Vagina (tissue), 2 donors: Measurements from ENCODE around the gene TBX21.

Source experiments
- POLR2A ChIP-seq, 2 donors: fragments of 450-650 bp; IDR thresholded peaks; one replicate each; pipeline ENCODE4 v1.6.1; 2017; ENCODE audit warnings: antibody characterized with exemption in 2 of 2, mild to moderate bottlenecking in 2 of 2, moderate library complexity in 2 of 2
- TF ChIP-seq, protein P1 (sequence below), 3 experiments: fragments of 450-650 bp in 2 of 3; fragments of 200-600 bp in 1 of 3; sonication (generic) in 1 of 3; IDR thresholded peaks; one replicate each; pipeline ENCODE4 v1.5.1; 2017 to 2019; ENCODE audit warnings: antibody characterized with exemption in 3 of 3, mild to moderate bottlenecking in 2 of 3, moderate library complexity in 2 of 3

DNA sequence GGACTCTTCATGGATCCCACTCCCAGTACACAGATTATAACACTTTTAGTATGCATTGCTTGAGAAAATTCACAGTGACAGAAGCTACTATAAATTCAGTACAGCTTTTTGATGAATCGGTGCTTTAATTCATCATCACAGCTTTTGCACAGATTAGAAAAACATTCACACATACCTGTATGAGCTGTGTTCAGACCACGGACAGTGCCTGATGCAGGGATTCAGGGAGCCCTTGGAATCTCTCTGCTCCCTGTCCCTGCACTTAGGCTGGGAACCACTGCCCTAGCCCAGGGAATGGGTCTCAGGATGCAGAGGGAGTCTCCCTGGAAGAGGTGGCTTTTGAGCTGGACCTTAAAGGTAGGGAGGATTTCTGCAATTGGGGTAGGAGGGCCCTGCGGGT is 25.2 kb upstream of the TBX21 start:
- TF ChIP-seq, protein P1, sequence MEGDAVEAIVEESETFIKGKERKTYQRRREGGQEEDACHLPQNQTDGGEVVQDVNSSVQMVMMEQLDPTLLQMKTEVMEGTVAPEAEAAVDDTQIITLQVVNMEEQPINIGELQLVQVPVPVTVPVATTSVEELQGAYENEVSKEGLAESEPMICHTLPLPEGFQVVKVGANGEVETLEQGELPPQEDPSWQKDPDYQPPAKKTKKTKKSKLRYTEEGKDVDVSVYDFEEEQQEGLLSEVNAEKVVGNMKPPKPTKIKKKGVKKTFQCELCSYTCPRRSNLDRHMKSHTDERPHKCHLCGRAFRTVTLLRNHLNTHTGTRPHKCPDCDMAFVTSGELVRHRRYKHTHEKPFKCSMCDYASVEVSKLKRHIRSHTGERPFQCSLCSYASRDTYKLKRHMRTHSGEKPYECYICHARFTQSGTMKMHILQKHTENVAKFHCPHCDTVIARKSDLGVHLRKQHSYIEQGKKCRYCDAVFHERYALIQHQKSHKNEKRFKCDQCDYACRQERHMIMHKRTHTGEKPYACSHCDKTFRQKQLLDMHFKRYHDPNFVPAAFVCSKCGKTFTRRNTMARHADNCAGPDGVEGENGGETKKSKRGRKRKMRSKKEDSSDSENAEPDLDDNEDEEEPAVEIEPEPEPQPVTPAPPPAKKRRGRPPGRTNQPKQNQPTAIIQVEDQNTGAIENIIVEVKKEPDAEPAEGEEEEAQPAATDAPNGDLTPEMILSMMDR (IDR thresholded peaks at IDR 0.05): no peak
- no peak for TF ChIP-seq POLR2A (IDR thresholded peaks at IDR 0.05)
